Adipocyte (in vitro differentiated cells): ENCODE data around the gene GPN2.
"Not testable (repeated sequence)": the region's sequence is repeated elsewhere in the genome, so short reads cannot be mapped to it uniquely, and the experiment has no call there.

ENCODE experiments used
- DNase-seq: peaks from one replicate; pipeline ENCODE4 v3.0.0-alpha.2; 2015; ENCODE audit warnings: low read depth
- H3K27me3 ChIP-seq: replicated peaks from 2 replicates; pipeline ENCODE4 v1.7.0; 2013; ENCODE audit warnings: mild to moderate bottlenecking, low read length, moderate library complexity; ENCODE audit not compliant: control insufficient read depth, insufficient read depth
- H3K36me3 ChIP-seq: 2 replicates; pipeline ENCODE4 v1.7.0; 2013; ENCODE audit warnings: low read length, mild to moderate bottlenecking, moderate library complexity; ENCODE audit not compliant: control insufficient read depth, insufficient read depth, severe bottlenecking
- H3K4me1 ChIP-seq: 2 replicates; pipeline ENCODE4 v1.7.0; 2013; ENCODE audit warnings: mild to moderate bottlenecking, low read length, moderate library complexity; ENCODE audit not compliant: control insufficient read depth, insufficient read depth
- H3K4me3 ChIP-seq: 2 replicates; pipeline ENCODE4 v1.7.0; 2013; ENCODE audit warnings: mild to moderate bottlenecking, low read length, moderate library complexity
- H3K9ac ChIP-seq: 2 replicates; pipeline ENCODE4 v1.7.0; 2013; ENCODE audit warnings: mild to moderate bottlenecking, low read length, moderate library complexity
- H3K9me3 ChIP-seq: 2 replicates; pipeline ENCODE4 v1.7.0; 2013; ENCODE audit warnings: mild to moderate bottlenecking, low read length, moderate library complexity; ENCODE audit not compliant: control insufficient read depth

GPN2 gene

GRCh38 chr1:26900001-26900814 lies 10.1 kb upstream of the GPN2 start, which contains the start of gene GPATCH3:
GPATCH3 (minus strand) TSS chr1:26900467; CDS start chr1:26900442, 25 bp downstream.
- Histone ChIP-seq H3K4me3 (peak within 1 kb of the TSS; percentile 98), H3K9ac (peak within 1 kb of the TSS; percentile 98), H3K9me3 (no peaks in the 10 kb centered on the region), H3K27me3 (no peaks in the 10 kb centered on the region), H3K4me1 (peaks cover 17% of the 10 kb centered on the region), H3K36me3 (peaks cover 19% of the 10 kb centered on the region)
- DNase-seq, result peak; percentile 98

- H3K4me3 ChIP-seq, result no peak overlapping the region
- no peak overlapping the region for H3K9ac ChIP-seq
- peaks cover 46% of the 10 kb centered on the region for H3K36me3 ChIP-seq
- DNase-seq, result no peak
- H3K9me3 ChIP-seq, result no peaks in the 10 kb centered on the region
- peaks cover 17% of the 10 kb centered on the region for H3K4me1 ChIP-seq
- H3K27me3 ChIP-seq, result no peaks in the 10 kb centered on the region
Measured at GRCh38 chr1:26897351-26897750, 7.3 kb upstream of the GPN2 start.

DNA sequence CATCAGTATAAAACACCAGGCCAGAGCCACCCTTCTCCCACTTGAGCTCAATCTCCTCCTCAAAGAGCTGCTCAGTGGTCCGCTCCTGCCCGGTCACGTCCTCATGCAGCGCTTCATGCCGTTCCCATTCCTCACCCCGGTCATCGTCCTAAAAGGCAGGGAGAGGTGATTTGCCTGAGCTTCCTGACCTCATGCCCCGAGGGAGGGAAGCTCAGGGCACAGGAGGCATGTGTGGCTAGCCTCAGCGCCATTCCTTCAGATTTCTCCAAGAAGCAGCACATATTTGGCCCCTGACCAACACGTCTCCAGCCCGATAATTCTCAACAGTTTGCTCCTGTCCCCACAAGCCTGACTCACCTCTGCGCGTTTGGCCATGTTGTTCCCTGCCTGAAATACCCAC lies 4.2 kb upstream of the GPN2 start:
- no peaks in the 10 kb centered on the region for H3K9me3 ChIP-seq
- H3K27me3 ChIP-seq, result no peaks in the 10 kb centered on the region
- no peak overlapping the region for H3K9ac ChIP-seq
- H3K4me3 ChIP-seq, result no peak overlapping the region
- no peak for DNase-seq
- peaks cover 52% of the 10 kb centered on the region for H3K36me3 ChIP-seq
- H3K4me1 ChIP-seq, result peaks cover 15% of the 10 kb centered on the region

- peak overlapping the region; percentile 94 for H3K4me3 ChIP-seq
Measured at GRCh38 chr1:26890467-26890796, 349 bp upstream of the GPN2 start.

DNA sequence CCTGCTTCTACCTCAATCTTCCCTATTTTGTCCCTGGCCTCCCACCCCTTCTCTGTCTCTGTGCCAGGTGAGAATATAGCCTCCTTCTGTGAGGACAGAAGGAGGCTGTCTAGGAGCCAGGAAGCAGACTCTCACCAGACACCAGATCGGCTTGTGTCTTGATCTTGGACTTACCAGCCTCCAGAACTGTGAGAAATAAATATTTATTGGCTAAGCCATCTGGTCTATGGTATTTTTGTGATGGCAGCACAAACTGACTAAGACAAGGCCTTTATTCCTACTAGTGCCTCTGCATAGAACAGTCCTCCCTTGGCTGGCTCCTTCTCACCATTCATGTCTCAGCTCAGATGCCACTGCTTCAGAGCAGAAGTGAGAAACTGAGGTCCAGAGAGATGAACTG lies 1.9 kb downstream of the GPN2 start:
- Histone ChIP-seq H3K27me3 (no peaks in the 10 kb centered on the region), H3K4me3 (no peak overlapping the region), H3K4me1 (peaks cover 15% of the 10 kb centered on the region), H3K9me3 (no peaks in the 10 kb centered on the region), H3K36me3 (peaks cover 58% of the 10 kb centered on the region), H3K9ac (peak overlapping the region; percentile 97)
- no peak for DNase-seq

More at GRCh38 chr1:26890467-26890796, 349 bp upstream of the GPN2 start:
- peak overlapping the region; percentile 97 for H3K9ac ChIP-seq
- peaks cover 58% of the 10 kb centered on the region for H3K36me3 ChIP-seq
- no peaks in the 10 kb centered on the region for H3K27me3 ChIP-seq
- peaks cover 15% of the 10 kb centered on the region for H3K4me1 ChIP-seq
- no peaks in the 10 kb centered on the region for H3K9me3 ChIP-seq
- no peak for DNase-seq

GRCh38 chr1:26887125-26887524 lies 3.0 kb downstream of the GPN2 start:
- peaks cover 15% of the 10 kb centered on the region for H3K4me1 ChIP-seq
- peak; percentile 71 for DNase-seq
- H3K27me3 ChIP-seq, result no peaks in the 10 kb centered on the region
- H3K36me3 ChIP-seq, result peaks cover 58% of the 10 kb centered on the region
- H3K9me3 ChIP-seq, result no peaks in the 10 kb centered on the region
- no peak overlapping the region for H3K9ac ChIP-seq
- H3K4me3 ChIP-seq, result no peak overlapping the region

DNA sequence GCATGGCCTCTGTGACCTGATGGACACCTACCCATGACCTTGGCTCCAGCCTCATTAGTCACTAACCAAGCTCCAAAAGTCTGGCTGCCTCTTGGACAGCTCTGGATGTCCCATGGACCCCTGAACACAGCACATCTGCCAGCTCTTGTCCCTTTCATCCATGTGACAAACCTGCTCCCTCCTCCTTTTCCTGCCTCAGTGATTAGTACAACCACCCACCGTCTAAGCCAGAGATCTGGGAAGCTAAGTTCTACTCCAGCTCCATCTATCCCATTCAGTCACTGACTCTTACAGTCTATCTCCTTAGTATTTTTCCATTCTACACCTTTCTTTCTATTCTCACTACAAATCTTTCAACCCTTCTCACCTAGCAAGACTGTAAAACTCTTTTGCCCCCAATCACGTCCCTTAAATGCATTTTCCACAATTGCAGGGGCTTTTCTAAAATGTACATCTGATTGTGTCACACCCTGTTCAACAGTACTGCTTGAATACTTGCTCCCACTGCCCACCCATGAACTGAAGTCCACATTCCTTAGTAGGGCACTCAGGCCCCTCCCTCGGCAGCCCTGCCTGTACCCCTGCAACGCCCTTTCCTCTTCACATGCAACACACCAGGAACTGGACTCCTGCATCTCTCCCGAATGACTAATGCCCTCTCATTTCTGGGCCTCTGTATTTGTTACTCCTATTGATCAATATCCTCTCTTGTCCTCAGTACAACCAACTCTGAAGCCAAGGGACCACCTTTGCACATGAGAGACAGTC lies 7.2 kb downstream of the GPN2 start:
- peaks cover under 1% of the 10 kb centered on the region for H3K4me1 ChIP-seq
- H3K9me3 ChIP-seq, result no peaks in the 10 kb centered on the region
- H3K27me3 ChIP-seq, result no peaks in the 10 kb centered on the region
- peaks cover 77% of the 10 kb centered on the region for H3K36me3 ChIP-seq
- no peak overlapping the region for H3K9ac ChIP-seq
- no peak overlapping the region for H3K4me3 ChIP-seq
- DNase-seq, result no peak

GRCh38 chr1:26881611-26882010 lies 8.5 kb downstream of the GPN2 start:
- H3K4me3 ChIP-seq, H3K4me1 ChIP-seq, H3K9ac ChIP-seq, H3K27me3 ChIP-seq, DNase-seq, H3K9me3 ChIP-seq: not testable (repeated sequence)
- peaks cover 76% of the 10 kb centered on the region for H3K36me3 ChIP-seq

GRCh38 chr1:26879793-26880192 lies 10.3 kb downstream of the GPN2 start:
- DNase-seq, result no peak
- H3K9me3 ChIP-seq, result no peaks in the 10 kb centered on the region
- H3K4me1 ChIP-seq, result peaks cover 7% of the 10 kb centered on the region
- H3K27me3 ChIP-seq, result no peaks in the 10 kb centered on the region
- H3K4me3 ChIP-seq, result no peak overlapping the region
- no peak overlapping the region for H3K9ac ChIP-seq
- peaks cover 63% of the 10 kb centered on the region for H3K36me3 ChIP-seq

DNA sequence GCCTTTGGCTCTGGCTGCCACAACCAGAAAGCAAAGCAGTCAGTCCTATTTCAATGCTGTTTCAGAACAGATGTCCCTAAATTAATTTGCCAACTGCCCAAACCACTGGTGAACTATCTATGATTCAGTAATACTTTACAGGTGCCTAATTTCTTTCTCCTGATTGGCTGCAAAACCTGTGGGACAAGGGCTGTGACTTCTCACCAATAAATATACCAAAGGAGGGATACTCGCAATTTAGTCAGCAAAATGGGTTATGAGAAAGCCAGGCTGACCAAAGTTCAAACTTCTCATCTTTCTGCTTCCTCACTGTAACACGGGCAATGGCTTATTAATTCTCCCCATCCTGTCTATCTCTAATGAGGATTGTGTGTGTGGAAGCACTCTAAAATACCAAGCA lies 12.8 kb downstream of the GPN2 start:
- H3K9me3 ChIP-seq, result no peaks in the 10 kb centered on the region
- H3K27me3 ChIP-seq, result no peaks in the 10 kb centered on the region
- peak overlapping the region; percentile 13 for H3K9ac ChIP-seq
- peaks cover 39% of the 10 kb centered on the region for H3K36me3 ChIP-seq
- H3K4me3 ChIP-seq, result no peak overlapping the region
- no peak for DNase-seq
- H3K4me1 ChIP-seq, result peaks cover 7% of the 10 kb centered on the region

GRCh38 chr1:26874896-26875295 lies 15.2 kb downstream of the GPN2 start:
- no peaks in the 10 kb centered on the region for H3K27me3 ChIP-seq
- H3K9me3 ChIP-seq, result no peaks in the 10 kb centered on the region
- H3K9ac ChIP-seq, result no peak overlapping the region
- peaks cover 16% of the 10 kb centered on the region for H3K36me3 ChIP-seq
- DNase-seq, result no peak
- H3K4me1 ChIP-seq, result peaks cover 7% of the 10 kb centered on the region
- no peak overlapping the region for H3K4me3 ChIP-seq
